ENCODE data around the gene B4GALT6.

DNA sequence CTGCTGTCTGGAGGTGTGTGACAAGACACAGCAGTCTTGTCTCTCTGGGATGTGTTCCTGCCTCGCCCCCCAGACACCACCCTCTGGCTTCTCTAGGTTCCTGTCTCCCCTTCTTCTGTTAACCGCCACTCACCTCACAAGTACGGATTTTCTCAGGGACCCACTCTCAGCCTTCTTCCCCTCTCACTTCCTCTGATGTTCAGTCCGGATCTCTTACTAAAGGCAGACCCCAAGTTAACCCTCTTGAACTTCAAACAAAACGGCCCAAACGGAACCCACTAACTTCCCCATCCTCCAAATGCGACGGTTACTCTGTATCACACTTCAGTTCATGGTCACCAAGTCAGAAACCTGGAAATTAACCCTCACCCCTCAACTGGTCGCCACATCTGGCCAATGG, 32.0 kb downstream of the B4GALT6 start:
- TF ChIP-seq CTCF (IDR thresholded peaks at IDR 0.05) = no peak
- TF ChIP-seq POLR2A (IDR thresholded peaks at IDR 0.05) = no peak

Data from body of pancreas (tissue), 4 donors.